Loucy (cell line): ENCODE results near the gene MACROD2.

ENCODE experiments used
- EZH2phosphoT487 ChIP-seq: fragments of 200-600 bp; IDR thresholded peaks from 2 replicates; pipeline ENCODE4 v1.6.1; 2018; ENCODE audit warnings: antibody characterized with exemption, mild to moderate bottlenecking, moderate library complexity, borderline replicate concordance
- TF ChIP-seq, protein P1 (sequence below): fragments of 200-600 bp; sonication (generic); conservative IDR thresholded peaks from 2 replicates; pipeline ENCODE4 v1.5.1; 2014; ENCODE audit warnings: mild to moderate bottlenecking, antibody characterized with exemption, low read length

GRCh38 chr20:15113144-15113773 is 1117.9 kb downstream of the MACROD2 start:
- TF ChIP-seq, protein P1, sequence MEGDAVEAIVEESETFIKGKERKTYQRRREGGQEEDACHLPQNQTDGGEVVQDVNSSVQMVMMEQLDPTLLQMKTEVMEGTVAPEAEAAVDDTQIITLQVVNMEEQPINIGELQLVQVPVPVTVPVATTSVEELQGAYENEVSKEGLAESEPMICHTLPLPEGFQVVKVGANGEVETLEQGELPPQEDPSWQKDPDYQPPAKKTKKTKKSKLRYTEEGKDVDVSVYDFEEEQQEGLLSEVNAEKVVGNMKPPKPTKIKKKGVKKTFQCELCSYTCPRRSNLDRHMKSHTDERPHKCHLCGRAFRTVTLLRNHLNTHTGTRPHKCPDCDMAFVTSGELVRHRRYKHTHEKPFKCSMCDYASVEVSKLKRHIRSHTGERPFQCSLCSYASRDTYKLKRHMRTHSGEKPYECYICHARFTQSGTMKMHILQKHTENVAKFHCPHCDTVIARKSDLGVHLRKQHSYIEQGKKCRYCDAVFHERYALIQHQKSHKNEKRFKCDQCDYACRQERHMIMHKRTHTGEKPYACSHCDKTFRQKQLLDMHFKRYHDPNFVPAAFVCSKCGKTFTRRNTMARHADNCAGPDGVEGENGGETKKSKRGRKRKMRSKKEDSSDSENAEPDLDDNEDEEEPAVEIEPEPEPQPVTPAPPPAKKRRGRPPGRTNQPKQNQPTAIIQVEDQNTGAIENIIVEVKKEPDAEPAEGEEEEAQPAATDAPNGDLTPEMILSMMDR, result no peak
- TF ChIP-seq EZH2phosphoT487, result no peak
